Measurements from ENCODE around the gene SCGB1C1.

Gene SCGB1C1

GRCh38 chr11:210803-211180 lies 17.9 kb downstream of the SCGB1C1 start:
- no peak for DNase-seq (ENCODE audit: low read depth)
- TF ChIP-seq, protein P1, sequence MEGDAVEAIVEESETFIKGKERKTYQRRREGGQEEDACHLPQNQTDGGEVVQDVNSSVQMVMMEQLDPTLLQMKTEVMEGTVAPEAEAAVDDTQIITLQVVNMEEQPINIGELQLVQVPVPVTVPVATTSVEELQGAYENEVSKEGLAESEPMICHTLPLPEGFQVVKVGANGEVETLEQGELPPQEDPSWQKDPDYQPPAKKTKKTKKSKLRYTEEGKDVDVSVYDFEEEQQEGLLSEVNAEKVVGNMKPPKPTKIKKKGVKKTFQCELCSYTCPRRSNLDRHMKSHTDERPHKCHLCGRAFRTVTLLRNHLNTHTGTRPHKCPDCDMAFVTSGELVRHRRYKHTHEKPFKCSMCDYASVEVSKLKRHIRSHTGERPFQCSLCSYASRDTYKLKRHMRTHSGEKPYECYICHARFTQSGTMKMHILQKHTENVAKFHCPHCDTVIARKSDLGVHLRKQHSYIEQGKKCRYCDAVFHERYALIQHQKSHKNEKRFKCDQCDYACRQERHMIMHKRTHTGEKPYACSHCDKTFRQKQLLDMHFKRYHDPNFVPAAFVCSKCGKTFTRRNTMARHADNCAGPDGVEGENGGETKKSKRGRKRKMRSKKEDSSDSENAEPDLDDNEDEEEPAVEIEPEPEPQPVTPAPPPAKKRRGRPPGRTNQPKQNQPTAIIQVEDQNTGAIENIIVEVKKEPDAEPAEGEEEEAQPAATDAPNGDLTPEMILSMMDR (conservative IDR thresholded peaks at IDR 0.05; ENCODE audit: low read length) = no peak
- peak overlapping the region; percentile 99 for H3K4me3 ChIP-seq (ENCODE audit: low read length)

- H3K4me3 ChIP-seq (ENCODE audit: low read length) = peak overlapping the region; percentile 99
- TF ChIP-seq, protein P1 (conservative IDR thresholded peaks at IDR 0.05; ENCODE audit: low read length) = no peak
- DNase-seq (ENCODE audit: low read depth) = no peak
Observed at GRCh38 chr11:211295-211694, 18.4 kb downstream of the SCGB1C1 start.

DNA sequence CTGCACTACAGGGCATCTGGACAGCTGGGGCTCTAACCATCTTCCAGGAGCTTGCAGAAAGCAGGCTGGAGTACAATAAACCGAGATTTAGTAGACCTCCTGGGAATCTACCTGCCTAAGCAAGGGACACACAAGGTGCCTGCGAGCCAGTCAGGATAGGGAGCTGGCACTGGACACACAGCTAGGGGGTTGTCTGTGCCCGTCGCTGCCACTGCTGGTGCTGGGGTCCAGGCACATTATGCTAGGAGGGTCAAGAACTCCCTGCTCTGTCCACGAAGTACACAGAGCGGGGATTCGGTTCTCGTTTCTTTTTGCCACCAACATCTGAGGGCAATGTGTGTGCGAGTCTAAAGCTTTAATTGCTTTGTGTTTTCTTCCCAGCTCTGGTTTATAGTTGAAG lies 18.9 kb downstream of the SCGB1C1 start:
- TF ChIP-seq, protein P1 (conservative IDR thresholded peaks at IDR 0.05; ENCODE audit: low read length) = no peak
- no peak overlapping the region for H3K4me3 ChIP-seq (ENCODE audit: low read length)
- DNase-seq (ENCODE audit: low read depth) = no peak

DNA sequence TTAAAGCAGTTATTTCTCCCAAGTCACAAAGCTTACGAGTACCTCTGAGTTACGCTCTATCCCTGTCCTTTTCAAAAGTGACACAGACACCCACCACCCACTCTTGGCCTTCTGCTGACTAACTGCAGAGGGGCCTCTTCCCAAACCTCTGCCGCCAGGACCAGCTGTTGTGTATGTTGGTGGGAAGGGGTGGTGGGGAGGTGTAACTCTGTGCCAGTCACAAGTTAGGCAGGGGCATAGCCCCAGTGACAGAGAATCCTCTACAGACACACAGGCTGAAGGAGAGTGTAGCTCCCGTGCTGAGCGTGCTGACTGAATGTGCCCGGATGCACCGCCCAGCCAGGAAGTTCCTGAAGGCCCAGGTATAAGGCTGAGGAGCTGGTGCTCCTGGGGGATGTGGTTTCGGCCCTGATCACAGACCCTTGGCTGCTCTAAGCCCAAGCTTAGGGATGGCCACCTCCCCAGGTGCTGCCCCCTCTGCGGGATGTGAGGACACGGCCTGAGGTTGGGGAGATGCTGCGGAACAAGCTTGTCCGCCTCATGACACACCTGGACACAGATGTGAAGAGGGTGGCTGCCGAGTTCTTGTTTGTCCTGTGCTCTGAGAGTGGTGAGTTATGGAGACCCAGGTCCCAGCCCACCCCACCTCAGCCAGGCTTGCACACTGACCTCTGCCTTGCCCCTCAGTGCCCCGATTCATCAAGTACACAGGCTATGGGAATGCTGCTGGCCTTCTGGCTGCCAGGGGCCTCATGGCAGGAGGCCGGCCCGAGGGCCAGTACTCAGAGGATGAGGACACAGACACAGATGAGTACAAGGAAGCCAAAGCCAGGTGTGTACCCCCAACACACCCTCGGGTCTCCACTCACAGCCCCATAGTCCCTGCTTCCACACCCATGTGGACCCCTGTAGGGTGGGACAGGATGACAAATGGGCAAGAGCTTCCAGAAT lies 19.5 kb downstream of the SCGB1C1 start:
- TF ChIP-seq, protein P1 (conservative IDR thresholded peaks at IDR 0.05; ENCODE audit: low read length) = no peak
- no peak overlapping the region for H3K4me3 ChIP-seq (ENCODE audit: low read length)
- no peak for DNase-seq (ENCODE audit: low read depth)

DNA sequence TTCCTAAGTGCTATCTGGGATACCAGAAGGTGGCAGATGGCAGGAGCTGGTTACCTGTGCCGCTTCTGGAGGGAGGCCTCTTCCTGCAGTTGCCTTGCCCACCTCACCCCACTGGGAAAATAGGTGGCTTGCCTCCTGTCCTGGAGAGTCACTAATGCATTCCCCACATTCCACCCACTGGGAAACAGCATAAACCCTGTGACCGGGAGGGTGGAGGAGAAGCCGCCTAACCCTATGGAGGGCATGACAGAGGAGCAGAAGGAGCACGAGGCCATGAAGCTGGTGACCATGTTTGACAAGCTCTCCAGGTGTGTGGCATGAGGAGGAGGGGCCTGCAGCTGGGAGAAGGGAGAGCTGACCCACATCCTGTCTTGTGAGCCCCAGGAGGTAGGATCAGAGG lies 20.2 kb downstream of the SCGB1C1 start:
- TF ChIP-seq, protein P1 (conservative IDR thresholded peaks at IDR 0.05; ENCODE audit: low read length) = no peak

DNA sequence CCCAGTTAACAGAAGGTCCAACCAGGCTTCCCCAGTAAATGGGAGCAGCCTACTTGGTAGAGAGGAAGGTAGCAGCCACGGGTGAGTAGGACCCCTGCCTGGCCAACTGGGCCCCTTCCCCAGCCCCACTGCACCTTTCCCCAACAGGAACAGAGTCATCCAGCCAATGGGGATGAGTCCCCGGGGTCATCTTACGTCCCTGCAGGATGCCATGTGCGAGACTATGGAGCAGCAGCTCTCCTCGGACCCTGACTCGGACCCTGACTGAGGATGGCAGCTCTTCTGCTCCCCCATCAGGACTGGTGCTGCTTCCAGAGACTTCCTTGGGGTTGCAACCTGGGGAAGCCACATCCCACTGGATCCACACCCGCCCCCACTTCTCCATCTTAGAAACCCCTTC lies 21.2 kb downstream of the SCGB1C1 start:
- TF ChIP-seq, protein P1 (conservative IDR thresholded peaks at IDR 0.05; ENCODE audit: low read length) = no peak
- H3K4me3 ChIP-seq (ENCODE audit: low read length) = no peak overlapping the region
- no peak for DNase-seq (ENCODE audit: low read depth)

More for the DNA sequence above, 20.2 kb downstream of the SCGB1C1 start:
- no peak overlapping the region for H3K4me3 ChIP-seq (ENCODE audit: low read length)
- DNase-seq (ENCODE audit: low read depth) = no peak

DNA sequence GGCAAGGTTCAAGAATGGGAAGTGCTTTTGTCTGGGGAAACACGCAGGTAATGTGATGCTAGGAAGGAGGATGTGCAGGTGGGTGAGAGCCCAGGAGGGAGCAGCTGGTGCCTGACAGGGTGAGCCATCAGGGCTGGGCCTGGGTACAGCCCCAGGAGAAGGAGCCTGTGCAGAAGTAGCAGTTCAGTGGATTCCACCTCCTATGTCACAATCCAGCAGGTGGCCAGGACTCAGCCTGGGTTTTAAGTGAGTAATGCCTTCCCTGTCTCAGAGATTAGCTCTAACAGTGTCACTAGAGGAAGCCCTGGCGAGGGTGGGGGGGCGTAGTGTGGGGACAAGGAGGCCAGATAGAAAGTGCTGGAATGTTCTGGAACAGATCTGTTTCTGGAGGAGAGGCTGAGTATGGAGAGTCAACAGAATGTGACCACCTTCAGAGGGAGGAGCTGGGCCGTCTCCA lies 22.7 kb downstream of the SCGB1C1 start:
- H3K4me3 ChIP-seq (ENCODE audit: low read length) = no peak overlapping the region
- TF ChIP-seq, protein P1 (conservative IDR thresholded peaks at IDR 0.05; ENCODE audit: low read length) = no peak
- DNase-seq (ENCODE audit: low read depth) = no peak

Data from AG10803 (cell line).